ENCODE data around the gene C1orf56. TPM values are rescaled to one million over a fixed set of nuclear protein-coding genes. Genes with fewer than 3 reads are reported as not detected.

The C1orf56 gene
- total and polyA plus RNA-seq, 10 donors = 1.4 to 5.5 (median 2.8) TPM

GRCh38 chr1:151010346-151010726 is 37.2 kb upstream of the C1orf56 start:
- intact Hi-C loops (cut with DNase I; ENCODE audit: low total_unique reads) = no loop called here
- no peak overlapping the region for H3K4me3 ChIP-seq
- peaks cover 30 to 92% (median 76%) of the 10 kb centered on the region in 6 donors for H3K4me1 ChIP-seq
- no peak for DNase-seq
- H3K27ac ChIP-seq = no peak overlapping the region
- peaks cover 0 to 9% (median 0%) of the 10 kb centered on the region in 6 donors for H3K36me3 ChIP-seq
- no peaks in the 10 kb centered on the region for H3K27me3 ChIP-seq (replicated peaks in 1 of 7)
- 85 to 97% (median 94%) methylated on average over 3 of the region's 3 CpGs for WGBS, 5 donors
- no peaks in the 10 kb centered on the region for H3K9me3 ChIP-seq
- TF ChIP-seq POLR2AphosphoS5 (IDR thresholded peaks at IDR 0.05) = no peak
- no peak for TF ChIP-seq POLR2A (IDR thresholded peaks at IDR 0.05)
- TF ChIP-seq, protein P1, sequence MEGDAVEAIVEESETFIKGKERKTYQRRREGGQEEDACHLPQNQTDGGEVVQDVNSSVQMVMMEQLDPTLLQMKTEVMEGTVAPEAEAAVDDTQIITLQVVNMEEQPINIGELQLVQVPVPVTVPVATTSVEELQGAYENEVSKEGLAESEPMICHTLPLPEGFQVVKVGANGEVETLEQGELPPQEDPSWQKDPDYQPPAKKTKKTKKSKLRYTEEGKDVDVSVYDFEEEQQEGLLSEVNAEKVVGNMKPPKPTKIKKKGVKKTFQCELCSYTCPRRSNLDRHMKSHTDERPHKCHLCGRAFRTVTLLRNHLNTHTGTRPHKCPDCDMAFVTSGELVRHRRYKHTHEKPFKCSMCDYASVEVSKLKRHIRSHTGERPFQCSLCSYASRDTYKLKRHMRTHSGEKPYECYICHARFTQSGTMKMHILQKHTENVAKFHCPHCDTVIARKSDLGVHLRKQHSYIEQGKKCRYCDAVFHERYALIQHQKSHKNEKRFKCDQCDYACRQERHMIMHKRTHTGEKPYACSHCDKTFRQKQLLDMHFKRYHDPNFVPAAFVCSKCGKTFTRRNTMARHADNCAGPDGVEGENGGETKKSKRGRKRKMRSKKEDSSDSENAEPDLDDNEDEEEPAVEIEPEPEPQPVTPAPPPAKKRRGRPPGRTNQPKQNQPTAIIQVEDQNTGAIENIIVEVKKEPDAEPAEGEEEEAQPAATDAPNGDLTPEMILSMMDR (IDR thresholded peaks at IDR 0.05 in 8 of 11, conservative IDR thresholded peaks at IDR 0.05 in 3 of 11) = no peak

- intact Hi-C loops (cut with DNase I; ENCODE audit: low total_unique reads) = no loop called here
- Histone ChIP-seq H3K9me3 (no peaks in the 10 kb centered on the region), H3K4me1 (peaks cover 26 to 82% (median 67%) of the 10 kb centered on the region in 6 donors), H3K36me3 (peaks cover 0 to 15% (median 0%) of the 10 kb centered on the region in 6 donors), H3K27ac (peak overlapping the region in 5 of 8 donors; percentile 1 to 61 (median 54)), H3K4me3 (no peak overlapping the region), H3K27me3 (replicated peaks in 1 of 7) (no peaks in the 10 kb centered on the region)
- no peak for TF ChIP-seq POLR2AphosphoS5 (IDR thresholded peaks at IDR 0.05)
- TF ChIP-seq POLR2A (IDR thresholded peaks at IDR 0.05) = no peak
- TF ChIP-seq, protein P1 (IDR thresholded peaks at IDR 0.05 in 8 of 11, conservative IDR thresholded peaks at IDR 0.05 in 3 of 11) = no peak
- WGBS, 5 donors = 60 to 68% (median 67%) methylated on average over 4 of the region's 4 CpGs
- no peak for DNase-seq
Measured at GRCh38 chr1:151011154-151011850, 36.2 kb upstream of the C1orf56 start.

DNA sequence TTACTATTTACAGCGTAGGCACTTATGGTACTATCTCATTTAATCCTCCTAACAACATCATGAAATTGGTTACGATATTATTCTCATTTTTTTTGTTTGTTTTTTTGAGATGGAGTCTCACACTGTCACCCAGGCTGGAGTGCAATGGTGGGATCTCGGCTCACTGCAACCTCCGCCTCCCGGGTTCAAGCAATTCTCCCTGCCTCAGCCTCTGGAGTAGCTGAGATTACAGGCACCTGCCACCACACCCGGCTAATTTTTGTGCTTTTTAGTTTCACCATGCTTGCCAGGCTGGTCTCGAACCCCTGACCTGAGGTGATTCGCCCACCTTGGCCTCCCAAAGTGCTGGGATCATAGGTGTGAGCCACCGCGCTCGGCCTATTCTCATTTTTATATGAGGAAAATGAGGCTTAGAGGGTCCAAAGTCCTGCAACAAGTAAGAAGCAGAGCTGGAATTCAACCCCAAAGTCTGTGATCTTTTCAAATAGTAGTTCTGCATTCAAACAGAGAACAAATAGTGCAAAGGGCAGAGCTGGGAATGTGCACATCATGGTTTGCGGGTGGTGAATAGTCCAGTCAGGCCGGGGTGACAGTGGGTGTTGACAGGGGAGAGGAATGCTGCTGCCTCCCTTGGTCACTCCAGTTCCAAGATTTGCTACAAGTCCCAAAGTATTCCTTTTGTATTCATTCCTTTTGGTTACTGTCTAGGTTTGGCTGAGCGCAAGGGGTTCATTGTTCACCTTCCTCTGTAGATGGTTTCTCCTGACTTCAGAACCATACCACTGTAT is 34.7 kb upstream of the C1orf56 start:
- Histone ChIP-seq H3K9me3 (no peaks in the 10 kb centered on the region), H3K4me3 (no peak overlapping the region), H3K36me3 (peaks cover 0 to 24% (median 4%) of the 10 kb centered on the region in 6 donors), H3K27ac (peak overlapping the region in 6 of 8 donors; percentile 51 to 79 (median 60)), H3K27me3 (replicated peaks in 1 of 7) (no peaks in the 10 kb centered on the region), H3K4me1 (peaks cover 14 to 67% (median 51%) of the 10 kb centered on the region in 6 donors)
- WGBS, 5 donors = 88 to 97% (median 93%) methylated on average over 14 of the region's 14 CpGs
- intact Hi-C loops (cut with DNase I; ENCODE audit: low total_unique reads) = no loop called here
- no peak for DNase-seq
- TF ChIP-seq POLR2AphosphoS5 (IDR thresholded peaks at IDR 0.05) = peak in 1 of 3 donors; percentile 13
- TF ChIP-seq, protein P1 (IDR thresholded peaks at IDR 0.05 in 8 of 11, conservative IDR thresholded peaks at IDR 0.05 in 3 of 11) = no peak

DNA sequence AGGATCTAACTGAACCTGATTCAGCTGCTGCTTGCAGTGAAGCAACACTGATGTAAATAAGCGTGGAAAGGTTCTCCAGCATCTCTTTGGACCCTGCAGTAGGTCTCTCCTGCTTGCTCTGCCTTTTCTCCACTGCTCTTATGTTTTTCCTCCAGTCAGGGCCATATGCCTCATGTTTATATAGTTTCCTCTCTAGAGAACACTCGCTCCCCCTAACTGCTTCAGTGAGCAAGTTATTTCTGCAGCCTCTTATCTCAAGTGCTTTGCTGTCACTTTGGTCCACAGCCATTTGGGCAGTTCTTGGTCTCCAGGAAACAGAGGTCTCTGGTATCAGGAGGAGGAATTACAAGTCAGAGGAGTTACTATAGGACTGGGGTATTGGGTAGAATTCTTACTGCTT is 34.0 kb upstream of the C1orf56 start:
- intact Hi-C loops (cut with DNase I; ENCODE audit: low total_unique reads) = no loop called here
- no peaks in the 10 kb centered on the region for H3K9me3 ChIP-seq
- H3K27ac ChIP-seq = peak overlapping the region in 6 of 8 donors; percentile 51 to 79 (median 60)
- peaks cover 13 to 60% (median 49%) of the 10 kb centered on the region in 6 donors for H3K4me1 ChIP-seq
- TF ChIP-seq POLR2A (IDR thresholded peaks at IDR 0.05) (no peak), POLR2AphosphoS5 (IDR thresholded peaks at IDR 0.05) (peak in 1 of 3 donors; percentile 22)
- TF ChIP-seq, protein P1 (IDR thresholded peaks at IDR 0.05 in 8 of 11, conservative IDR thresholded peaks at IDR 0.05 in 3 of 11) = no peak
- peaks cover 0 to 31% (median 9%) of the 10 kb centered on the region in 6 donors for H3K36me3 ChIP-seq
- H3K27me3 ChIP-seq (replicated peaks in 1 of 7) = no peaks in the 10 kb centered on the region
- H3K4me3 ChIP-seq = no peak overlapping the region
- DNase-seq = no peak
- WGBS, 5 donors = 46 to 65% (median 58%) methylated on average over 2 of the region's 2 CpGs

Data from spleen (tissue), 11 donors.